Keratinocyte (primary cell): Measurements from ENCODE around the gene SLC2A9.

Experiments used
- EZH2 ChIP-seq: IDR thresholded peaks from one replicate; pipeline ENCODE4 v1.6.1; 2012; ENCODE audit warnings: inconsistent platforms, mild to moderate bottlenecking, low read length, moderate library complexity
- TF ChIP-seq, protein P1 (sequence below), 3 experiments: IDR thresholded peaks in 1 of 3; conservative IDR thresholded peaks in 1 of 3; optimal IDR thresholded peaks in 1 of 3; 2 replicates in 2 of 3; 3 replicates in 1 of 3; pipeline versions ENCODE3 to v1.5.1; 2011; ENCODE audit warnings: low read length in 3 of 3, mild to moderate bottlenecking in 3 of 3, moderate library complexity in 2 of 3, control low read depth in 1 of 3, inconsistent platforms in 1 of 3; ENCODE audit not compliant: insufficient read depth in 2 of 3; ENCODE audit errors: extremely low read depth in 1 of 3

- TF ChIP-seq, protein P1, sequence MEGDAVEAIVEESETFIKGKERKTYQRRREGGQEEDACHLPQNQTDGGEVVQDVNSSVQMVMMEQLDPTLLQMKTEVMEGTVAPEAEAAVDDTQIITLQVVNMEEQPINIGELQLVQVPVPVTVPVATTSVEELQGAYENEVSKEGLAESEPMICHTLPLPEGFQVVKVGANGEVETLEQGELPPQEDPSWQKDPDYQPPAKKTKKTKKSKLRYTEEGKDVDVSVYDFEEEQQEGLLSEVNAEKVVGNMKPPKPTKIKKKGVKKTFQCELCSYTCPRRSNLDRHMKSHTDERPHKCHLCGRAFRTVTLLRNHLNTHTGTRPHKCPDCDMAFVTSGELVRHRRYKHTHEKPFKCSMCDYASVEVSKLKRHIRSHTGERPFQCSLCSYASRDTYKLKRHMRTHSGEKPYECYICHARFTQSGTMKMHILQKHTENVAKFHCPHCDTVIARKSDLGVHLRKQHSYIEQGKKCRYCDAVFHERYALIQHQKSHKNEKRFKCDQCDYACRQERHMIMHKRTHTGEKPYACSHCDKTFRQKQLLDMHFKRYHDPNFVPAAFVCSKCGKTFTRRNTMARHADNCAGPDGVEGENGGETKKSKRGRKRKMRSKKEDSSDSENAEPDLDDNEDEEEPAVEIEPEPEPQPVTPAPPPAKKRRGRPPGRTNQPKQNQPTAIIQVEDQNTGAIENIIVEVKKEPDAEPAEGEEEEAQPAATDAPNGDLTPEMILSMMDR (optimal IDR thresholded peaks at IDR 0.05 in 1 of 3, IDR thresholded peaks at IDR 0.05 in 1 of 3, conservative IDR thresholded peaks at IDR 0.05 in 1 of 3; ENCODE audit: extremely low read depth in 1 of 3, insufficient read depth in 2 of 3, low read length in 3 of 3): no peak
- no peak for TF ChIP-seq EZH2
These were observed 127.8 kb downstream of the SLC2A9 start for GRCh38 chr4:9893329-9894108.
